AG08395 (cell line): ENCODE data around the gene C16orf95.
A peak's percentile ranks its signal among the peaks of the same experiment; 100 is the strongest.

Experiments used
- DNase-seq: peaks from one replicate; pipeline ENCODE4 v3.0.0; 2012; ENCODE audit warnings: mixed read lengths, low spot score

C16orf95 gene

DNA sequence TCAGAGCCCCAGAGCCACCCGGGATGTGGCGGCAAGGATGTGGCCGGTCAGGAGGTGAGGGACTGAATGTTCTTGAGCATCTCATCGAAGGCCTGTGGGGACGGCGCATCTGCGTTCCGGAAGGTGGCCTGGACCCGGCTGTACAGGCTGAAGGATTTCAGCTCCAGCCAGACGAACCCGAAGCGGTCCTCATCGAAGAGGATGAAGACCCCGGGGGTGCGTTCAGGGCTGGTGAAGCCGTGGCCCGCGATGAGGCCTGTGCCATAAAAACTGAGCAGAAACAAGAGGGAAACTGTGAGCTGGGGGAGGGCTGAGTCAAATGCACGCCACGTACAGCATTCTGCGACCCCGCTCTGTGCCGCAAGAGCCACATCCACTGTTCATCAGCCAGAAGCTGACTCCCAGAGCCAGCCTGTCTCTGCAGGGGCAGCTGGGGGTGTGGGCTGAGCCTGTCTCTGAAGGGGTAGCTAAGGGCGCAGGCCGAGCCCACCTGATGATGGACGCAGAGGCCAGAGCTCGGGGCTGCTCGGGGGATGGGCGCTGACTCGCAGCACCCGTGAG is 14.1 kb upstream of the C16orf95 start:
- DNase-seq: no peak

DNA sequence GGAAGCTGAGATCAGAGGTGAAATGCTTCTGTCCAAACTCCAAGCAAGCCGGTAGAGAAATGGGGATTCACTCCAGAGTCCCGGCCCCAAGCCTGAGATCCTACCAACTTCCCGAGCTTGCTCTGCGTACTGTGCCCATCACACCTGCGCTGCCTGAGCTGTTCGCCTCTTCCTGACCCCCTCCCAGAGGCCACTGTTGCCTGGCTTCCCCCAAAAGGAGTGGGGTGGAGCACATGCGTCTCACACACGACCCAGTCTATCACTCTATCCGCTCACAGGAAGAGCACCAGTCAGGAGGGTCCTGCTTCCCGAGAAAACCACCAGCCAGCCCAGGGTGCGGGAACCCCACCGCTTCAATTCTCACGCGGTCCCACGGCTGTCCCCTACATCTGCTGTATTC is 13.5 kb upstream of the C16orf95 start:
- DNase-seq: no peak

DNA sequence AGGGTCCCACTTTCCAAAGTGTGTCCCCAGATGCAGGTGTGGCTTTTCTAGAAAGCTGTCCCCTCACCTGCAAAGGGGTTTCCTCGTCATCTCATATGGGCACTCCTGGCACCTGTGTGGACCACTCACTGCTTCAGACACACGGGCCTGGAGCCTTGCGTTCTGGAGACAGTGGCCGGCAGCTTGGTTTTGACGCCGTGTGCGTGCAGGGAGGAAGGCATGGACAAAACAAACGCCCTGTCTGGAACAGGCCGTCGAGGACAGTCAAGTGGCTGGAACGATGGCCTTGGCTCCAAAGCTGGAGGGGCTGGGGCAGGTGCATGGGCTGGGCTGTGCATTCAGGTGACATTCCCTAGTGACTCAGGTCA is 13.0 kb upstream of the C16orf95 start:
- no peak for DNase-seq

DNA sequence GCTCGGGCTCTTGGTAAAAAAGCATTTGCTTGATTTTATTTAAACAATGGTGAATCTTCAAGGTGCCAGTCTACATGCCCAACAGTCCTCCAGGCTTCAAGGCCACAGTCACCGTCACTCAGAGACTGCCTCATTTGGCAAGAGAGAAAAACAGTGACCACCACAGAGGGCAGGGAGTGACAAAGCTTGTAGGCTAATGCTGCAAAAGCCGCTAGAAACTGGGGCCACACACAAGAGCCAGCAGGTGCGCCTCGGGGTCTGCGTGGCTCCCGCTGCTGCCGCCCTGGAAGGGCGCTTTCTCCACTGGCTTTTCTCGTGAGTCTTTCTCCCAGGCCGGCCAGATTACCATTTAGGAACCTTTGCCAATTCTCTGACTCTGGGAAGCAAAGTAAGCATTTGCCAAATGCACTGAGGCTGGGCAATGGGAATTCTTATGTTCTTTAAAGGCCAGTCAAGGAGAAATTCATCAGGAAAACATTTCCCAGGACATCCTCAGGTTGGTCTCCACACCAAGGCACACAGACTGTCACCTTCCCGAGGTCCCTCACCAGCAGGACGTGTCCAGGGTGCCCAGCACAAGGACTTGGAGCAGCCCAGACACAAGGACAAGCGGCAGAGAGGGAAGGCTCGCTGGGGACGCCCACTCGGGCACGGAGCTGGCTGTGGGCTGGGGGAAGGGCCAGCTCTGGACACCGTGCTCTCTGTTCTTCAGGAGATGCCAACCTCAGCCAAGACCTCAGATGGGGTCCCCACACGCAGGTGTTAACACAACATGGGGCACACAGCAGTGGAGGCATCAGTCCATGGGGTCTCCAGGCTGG is 12.5 kb upstream of the C16orf95 start:
- DNase-seq: no peak

DNA sequence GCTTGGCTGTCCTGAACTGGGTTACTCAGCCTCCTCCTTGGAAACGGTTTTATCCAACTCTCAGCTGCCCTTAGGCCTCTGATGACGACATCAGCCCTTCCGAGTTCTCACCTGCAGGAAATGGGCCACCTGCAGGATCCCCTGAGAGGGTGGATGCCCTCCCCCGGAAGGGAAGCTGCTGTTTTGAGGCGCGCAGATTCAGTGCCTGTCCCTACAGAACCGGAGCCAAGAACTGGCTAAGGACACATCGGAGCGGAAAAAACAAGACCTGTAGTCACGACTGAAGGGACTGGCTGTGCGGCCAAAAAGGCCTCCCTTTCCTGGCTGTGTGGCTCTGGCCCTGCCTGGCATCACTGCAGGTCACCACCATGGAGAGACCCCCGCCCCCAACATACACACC is 11.7 kb upstream of the C16orf95 start:
- DNase-seq: no peak

DNA sequence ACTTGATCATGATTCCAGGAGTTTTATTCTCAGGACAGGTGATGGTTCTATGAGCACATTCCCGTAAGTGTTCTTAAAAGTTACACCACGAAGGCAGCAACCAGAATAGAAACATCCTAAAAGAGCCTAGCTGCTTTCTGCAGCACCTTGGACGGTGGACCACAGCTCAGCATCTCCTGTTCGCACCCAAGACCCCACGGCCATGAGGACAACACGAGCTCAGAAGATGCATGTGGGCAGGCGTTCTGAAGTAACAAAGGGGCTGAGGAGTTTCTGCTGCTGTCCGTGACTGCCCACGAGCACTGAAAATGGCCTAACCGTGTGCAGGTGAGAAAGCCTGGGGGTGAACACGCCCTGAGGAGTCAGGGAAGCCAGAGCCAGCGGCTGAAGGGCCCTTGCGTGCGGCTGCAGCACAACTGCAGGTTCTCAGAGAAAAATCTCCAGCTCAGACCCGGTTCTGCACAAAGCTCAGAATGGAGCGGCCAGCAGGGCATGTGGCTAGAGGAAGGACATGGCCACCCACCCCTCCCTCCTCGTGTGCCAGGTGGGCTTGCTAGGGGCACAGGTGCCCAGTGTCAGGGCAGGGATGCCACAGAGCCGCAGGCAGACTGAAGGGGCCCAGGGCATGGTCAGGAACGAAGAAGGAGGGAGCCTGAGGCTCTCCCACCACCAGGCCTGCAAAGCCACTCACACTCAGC is 10.8 kb upstream of the C16orf95 start:
- no peak for DNase-seq

DNA sequence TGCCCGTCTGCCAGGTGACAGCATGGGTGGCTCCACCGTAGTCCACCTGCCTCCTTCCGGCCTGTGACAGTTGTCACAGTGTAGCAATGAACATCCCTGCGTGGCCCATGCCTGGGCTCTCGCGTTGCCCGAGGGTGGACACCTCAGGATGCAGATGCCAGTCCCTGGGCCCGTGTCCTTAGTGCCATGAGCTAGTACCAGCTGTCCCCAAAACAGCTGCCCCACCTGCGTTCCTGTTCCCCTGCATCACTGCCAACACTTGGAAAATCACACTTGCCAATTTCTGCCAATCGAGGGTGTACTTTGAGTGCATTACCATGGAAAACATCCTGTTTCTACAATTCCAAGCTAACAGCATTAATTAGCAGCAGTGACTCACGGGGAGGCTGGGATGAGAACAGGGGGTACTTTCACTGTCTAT is 9.0 kb upstream of the C16orf95 start:
- DNase-seq: peak; percentile 27

DNA sequence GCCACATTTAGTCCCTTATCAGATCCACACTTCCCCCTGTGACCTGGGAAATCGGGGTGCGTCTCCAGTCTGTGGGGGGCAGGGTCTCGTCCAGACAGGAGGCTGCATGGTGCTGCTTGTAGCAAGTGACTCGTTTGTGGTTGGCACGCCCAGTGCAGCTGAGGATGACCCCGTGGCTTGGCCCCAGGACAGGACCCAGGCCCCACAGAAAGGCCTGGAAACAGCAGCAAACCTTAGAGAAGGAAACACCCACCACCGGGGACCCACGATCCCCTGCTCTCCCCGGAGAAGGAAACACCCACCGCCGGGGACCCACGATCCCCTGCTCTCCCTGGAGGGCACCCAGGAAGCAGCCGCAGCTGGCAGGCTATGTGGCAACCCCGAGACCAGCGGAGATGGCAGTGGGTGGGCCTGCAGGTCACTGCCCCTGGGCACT is 8.2 kb upstream of the C16orf95 start:
- DNase-seq: no peak

DNA sequence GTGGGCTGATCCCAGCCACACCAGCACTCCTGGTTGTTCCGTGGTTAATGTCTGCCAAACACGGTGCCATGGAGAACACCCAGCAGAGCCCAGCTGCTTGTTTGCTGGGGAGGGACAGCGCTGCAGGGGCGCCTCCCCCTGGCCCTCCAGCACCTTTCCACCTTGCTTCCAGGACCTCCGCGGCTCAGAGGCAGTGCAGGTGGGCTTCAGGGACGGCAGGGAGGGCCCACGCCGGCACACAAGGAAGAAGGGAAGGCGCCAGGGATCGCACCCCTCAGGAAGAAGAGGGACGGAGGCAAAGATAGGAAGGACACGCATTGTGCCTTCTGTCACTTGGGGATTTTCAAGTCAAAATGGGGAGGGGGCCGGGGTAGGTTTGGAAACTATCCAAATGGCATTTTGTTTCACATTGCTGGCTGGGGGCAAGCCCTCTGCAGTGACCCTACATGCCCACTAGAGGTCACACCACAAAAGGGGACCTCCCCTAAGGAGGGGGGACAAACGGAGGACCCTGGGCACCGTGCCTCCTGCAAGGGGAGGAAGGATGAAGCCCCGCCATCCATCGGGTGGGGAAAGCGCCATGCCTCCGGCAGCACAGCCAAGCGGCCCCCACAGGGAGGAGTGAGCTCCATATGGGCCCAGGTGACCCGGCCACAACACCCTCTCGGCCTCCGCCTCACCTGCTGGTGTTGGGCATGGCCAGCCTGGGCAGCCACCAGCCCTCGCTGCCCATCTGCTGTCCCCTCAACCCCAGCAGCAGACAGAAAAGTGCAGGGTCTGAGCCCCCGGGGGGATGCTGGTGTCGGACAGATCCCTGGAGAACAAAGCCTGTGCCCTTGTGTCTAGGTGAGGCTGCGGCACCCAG is 7.5 kb upstream of the C16orf95 start:
- peak; percentile 66 for DNase-seq

DNA sequence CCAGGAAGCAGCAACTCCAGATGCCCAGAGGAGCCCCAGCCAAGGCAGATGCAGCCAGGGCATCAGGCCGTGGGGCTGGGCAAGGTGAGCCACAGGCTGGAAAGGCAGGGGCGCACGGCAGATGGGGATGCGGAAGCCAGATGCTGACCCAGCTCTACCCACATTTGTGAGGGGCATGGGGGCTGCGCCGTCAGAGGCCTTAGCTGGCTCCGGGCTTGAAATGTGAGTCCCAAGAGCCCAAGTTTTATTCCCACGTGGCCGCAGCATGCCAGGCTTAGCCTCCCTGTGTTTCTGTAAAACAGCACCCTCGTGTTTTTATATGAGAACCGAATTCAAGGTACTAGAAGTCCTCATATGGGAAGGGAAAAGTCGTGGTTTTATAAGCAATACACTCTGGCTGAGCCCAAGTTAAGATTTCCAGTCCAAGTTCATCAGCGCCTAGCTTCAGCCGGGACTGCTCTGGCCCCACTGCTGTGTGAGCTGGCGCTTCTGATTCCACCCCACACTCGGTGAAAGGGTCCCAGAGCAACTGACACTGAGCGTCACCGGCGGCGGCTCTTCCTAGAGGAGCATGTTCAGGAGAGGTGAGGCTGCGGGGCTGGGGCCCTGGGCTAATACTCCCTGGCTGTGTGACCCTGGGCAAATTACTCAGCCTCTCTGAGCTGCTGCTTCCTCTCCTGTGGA is 6.7 kb upstream of the C16orf95 start:
- DNase-seq: no peak

DNA sequence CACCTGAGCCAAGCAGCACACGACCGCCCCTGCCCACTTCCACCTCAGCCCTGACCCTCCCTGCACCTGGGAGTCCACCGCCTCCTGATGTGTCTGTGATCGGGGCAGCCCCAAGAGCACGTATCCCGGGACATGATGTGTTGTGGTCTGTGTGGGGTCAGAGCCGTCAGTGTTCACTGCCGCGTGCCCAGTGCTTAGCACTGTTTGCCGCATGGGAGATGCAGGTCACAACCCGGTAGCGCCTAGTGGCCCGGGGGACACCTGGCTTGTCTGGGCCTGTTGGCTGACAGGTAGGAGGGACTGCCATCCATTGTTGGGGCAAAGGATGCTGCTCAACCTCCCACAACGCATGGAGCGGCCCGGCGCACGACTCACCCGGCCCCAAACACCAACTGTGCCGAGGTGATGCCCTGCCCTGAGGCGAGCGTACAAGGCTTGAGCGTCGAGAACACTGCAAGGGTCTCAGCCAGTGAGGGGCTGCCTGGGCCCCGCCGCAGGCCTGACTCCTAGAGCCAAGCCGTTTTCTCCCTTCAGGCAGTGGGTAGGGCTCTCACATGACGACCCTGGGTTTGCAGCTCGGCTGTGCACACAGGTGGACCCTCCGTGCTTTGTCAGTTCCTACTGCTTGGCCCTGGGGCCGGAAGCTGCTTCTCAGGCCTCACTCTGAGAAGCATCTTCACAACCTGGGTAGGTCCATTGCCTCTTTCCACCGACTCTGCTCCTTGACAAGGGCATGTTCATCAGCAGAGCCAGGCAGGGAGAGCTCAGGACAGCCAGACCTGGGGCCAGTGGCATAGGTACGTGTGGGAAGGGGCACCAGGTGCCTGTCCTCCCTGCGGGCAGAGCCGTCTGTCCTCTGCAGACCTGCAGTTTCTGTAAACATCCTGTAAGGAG is 5.9 kb upstream of the C16orf95 start:
- no peak for DNase-seq

DNA sequence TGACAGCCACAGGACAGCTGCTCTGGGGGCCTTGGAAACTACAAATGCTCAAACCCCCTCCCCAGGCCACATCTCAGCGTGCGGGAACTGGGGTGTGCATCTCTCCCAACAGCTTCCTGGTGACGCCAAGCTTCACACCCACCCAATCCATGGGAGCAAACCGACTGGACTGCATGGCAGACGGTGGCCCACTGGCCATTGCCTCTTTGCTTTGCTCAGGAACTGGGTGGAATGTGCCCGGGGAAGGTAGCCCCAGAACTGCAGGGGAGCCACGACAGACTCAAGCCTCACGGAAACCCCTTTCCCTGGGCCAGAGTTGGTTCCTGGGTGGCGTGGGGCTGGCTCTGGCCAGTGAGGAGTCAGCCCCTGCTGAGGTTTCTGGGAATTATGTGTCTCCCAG is 5.2 kb upstream of the C16orf95 start:
- no peak for DNase-seq

DNA sequence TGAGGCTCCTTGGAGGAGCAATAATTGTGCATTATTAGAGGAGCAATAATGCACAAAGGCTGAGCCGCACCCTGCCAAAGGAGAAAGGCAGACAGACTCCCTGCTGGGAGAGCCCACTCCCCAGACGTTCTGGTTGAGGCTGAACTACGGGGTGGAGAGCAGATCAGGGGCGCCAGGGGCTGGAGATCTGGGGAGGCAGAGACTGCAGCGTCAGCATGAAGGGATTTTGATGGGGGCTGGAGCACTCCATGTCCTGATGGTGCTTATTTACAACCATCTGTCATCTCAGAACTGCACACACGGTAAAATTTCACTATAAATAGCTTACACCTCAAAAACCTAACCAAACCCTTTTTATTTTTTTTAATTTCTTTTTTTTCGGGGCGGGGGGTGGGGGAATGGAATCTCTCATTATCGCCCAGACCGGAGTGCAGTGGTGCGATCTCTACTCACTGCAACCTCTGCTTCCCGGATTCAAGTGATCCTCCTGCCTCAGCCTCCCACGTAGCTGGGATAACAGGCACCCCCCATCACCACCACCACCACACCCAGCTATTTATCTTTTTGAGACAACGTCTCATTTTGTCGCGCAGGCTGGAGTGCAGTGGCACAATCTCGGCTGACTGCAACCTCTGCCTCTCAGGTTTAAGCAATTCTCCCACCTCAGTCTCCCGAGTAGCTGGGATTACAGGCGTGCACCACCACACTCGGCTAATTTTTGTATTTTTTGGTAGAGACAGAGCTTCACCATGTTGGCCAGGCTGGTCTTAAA is 4.3 kb upstream of the C16orf95 start:
- DNase-seq: no peak

DNA sequence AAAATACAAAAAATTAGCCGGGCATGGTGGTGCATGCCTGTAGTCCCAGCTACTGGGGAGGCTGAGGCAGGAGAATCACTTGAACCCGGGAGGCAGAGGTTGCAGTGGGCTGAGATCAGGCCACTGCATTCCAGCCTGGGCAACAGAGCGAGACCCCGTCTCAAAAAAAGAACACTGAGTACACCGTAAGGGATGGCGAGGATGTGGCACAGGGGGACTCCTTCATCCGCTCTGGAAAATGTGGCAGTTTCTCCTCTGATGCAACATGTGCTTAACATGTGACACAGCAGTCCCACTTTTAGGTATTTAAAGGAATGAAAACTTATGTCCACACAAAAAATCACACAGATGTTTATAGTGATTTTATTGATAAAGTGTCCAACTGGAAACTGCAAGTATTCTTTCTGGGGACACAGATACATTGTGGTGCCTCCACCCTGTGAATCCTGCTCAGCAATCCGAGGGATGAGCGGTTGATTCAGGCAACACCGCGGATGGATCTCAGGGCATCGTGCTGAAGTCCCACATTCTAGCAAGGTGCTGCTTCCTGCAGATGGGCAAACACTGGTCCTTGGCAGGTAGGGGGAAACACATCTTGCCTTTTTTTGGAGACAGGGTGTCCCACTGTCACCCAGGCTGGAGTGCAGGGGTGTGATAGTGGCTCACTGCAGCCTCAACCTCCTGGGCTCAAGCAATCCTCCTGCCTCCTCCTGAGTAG is 3.5 kb upstream of the C16orf95 start:
- no peak for DNase-seq

DNA sequence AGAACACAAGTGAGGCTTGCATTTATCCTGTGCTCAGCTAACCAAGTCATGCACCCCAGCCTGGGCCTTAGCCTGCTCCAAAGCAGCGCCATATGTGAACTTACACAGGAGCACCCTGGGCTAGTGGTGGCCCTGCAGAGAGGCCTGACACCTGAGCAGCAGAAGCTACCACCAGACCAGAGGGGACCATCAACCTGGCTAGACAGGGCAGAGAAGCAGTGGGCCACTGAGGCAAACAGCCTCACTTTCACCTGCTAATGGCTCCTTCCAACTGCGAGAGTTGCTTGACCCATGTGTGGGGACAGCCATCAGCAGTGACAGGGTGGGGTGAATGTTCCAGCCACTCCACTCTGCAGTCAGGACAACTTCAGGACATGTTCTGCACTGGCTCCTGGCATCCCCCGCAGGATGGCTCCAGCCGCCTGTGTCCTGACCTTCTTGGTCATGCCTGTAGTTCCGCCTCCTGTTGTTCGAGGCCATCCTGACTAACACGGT is 2.9 kb upstream of the C16orf95 start:
- no peak for DNase-seq

DNA sequence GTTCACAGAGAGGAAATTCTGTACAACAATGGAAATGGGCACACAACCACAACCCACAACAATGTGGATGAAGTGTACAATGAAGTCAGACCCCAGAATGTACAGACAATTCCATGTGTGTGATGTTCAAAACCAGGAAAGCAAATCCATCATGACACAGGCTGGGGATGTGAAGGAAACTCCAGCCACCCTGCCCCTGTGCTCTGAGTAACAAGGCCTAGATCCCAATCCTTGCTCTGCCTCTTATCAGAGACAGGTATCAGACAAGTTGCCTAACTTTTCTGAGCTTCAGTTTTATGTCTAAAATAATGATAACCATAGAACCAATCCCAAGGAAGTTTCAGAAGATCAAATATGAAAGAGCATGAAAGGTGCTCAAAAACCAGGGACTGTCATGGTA is 1.8 kb upstream of the C16orf95 start:
- DNase-seq: no peak

DNA sequence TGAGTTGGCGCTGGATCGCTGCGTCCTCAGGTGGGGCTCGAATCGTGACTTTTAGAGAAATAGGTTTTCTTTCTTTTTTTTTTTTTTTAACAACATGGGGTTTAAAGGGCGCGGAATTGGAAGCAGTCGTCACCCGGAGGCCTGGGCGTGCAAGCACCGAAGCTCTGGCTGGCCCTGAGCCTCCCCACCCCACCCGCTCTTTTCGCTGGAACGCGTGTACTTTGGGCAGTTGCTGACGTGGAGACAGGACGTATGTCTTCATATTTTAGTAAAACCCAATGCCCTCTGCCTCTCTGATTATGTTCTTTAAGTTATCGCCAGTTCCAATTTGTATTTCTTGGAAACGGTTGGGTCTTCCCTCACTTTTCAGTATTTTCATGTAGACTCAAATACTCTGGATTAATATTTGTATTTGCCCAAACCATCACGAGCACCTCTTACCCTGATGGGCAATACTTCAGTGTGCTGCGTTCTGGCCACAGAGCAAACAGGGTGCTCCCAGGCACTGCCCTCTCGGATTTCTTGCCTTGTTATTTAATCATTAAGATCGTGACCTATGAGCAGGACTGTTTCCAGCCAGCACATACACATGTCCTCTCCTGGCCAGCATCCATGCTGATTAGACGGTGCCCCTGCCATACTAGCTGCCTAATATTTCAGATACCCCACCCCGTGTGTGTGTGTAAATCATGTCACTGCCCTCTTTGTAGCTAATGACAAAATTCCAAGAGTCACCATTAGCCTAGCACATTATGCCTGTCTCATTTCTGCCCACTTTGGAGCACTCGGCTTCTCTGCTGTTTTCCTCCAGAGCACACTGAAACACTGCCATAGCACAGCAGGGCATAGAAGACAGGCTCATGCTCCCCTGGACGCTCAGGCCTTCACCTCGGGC is 805 bp upstream of the C16orf95 start:
- DNase-seq: peak; percentile 74

DNA sequence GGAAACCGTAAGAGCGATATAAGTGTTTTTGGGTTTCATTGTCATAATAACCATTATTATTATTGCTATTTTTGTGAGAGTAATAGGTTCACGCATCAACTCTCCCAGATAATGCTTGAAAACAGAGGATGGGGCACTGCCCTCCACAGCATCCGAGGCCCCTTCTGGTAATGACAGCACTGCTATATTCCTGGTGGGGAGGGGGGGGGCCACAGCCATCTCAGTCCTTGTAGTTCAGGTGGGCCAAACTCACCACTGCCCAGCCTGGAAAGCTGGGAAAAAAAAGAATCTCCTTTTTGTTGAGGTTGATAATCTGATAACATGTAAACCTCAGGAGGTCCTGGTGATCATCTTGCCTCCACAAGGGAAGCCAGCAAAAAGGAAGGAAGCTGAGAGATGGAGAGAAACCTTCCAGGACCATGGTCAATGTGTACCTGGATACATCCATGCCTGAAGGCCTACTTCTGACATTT is 706 bp downstream of the C16orf95 start:
- DNase-seq: no peak
